Measurements from ENCODE around the gene MRGPRX2. TPM values are rescaled to one million over a fixed set of nuclear protein-coding genes. Genes with fewer than 3 reads are reported as not detected.

MRGPRX2 gene
- total RNA-seq, 1 donor from 2014 or later, result not detected

GRCh38 chr11:19018901-19019300 is 41.6 kb downstream of the MRGPRX2 start:
- H3K4me3 ChIP-seq (ENCODE audit: low read depth, low read length), result no peak overlapping the region
- TF ChIP-seq CTCF (conservative IDR thresholded peaks at IDR 0.05; ENCODE audit: low read depth, low read length), result no peak
- DNase-seq (ENCODE audit: low read depth), result no peak

- H3K4me3 ChIP-seq (ENCODE audit: low read depth, low read length), result no peak overlapping the region
- DNase-seq (ENCODE audit: low read depth), result no peak
- TF ChIP-seq CTCF (conservative IDR thresholded peaks at IDR 0.05; ENCODE audit: low read depth, low read length), result peak; percentile 44
These were observed 47.2 kb downstream of the MRGPRX2 start for GRCh38 chr11:19013181-19013857.

- H3K4me3 ChIP-seq (ENCODE audit: low read depth, low read length), result no peak overlapping the region
- TF ChIP-seq CTCF (conservative IDR thresholded peaks at IDR 0.05; ENCODE audit: low read depth, low read length), result no peak
- DNase-seq (ENCODE audit: low read depth), result no peak
These were observed 47.9 kb downstream of the MRGPRX2 start for GRCh38 chr11:19012636-19013035.

Other genes with a start within 250 kb of the MRGPRX2 start
- not detected in 2 replicates for gene MRGPRX1, start 121.3 kb downstream of the MRGPRX2 start, total RNA-seq
- 22.0 and 31.9 TPM in 2 replicates for gene ZDHHC13, start 56.5 kb upstream of the MRGPRX2 start, total RNA-seq
- gene CSRP3, start 141.3 kb upstream of the MRGPRX2 start, total RNA-seq, result not detected in 2 replicates
- gene E2F8, start 180.2 kb upstream of the MRGPRX2 start, total RNA-seq, result 6.9 and 10.5 TPM in 2 replicates